CD4-positive, alpha-beta T cell treated with Interleukin-4 for 1 hour (primary cell): ENCODE results near the gene TNK2.
"Not testable (repeated sequence)": the region's sequence is repeated elsewhere in the genome, so short reads cannot be mapped to it uniquely, and the experiment has no call there.

Experiments
- DNase-seq, 2 donors: peaks; one replicate each; pipeline ENCODE4 v3.0.0-alpha.2; 2020 to 2022

Gene TNK2

DNA sequence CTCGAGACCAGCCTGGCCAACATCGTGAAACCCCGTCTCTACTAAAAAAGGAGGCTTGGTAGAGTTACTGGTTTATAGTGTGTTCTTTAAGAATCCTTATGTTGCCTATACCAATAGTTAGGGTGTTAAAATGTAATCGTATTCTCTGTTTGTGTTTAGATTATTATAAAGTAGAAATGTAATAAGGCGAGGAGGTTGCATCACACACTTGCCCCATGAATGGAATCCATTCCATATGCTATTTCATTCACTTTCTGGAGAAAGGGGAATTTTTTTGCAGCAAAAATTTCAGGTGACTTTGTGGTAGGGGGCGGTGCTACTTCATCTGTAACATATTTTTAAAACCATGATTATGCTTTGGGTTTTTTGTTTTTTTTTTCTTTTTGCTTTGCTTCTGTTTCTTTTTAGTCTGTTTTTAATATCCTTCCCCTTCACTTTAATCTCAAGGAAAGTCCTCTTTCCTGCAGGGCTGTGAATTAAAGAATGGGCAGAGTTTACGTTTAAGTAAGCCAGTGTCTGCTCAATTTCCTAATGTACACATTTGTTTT is 63.6 kb downstream of the TNK2 start:
- no peak for DNase-seq

DNA sequence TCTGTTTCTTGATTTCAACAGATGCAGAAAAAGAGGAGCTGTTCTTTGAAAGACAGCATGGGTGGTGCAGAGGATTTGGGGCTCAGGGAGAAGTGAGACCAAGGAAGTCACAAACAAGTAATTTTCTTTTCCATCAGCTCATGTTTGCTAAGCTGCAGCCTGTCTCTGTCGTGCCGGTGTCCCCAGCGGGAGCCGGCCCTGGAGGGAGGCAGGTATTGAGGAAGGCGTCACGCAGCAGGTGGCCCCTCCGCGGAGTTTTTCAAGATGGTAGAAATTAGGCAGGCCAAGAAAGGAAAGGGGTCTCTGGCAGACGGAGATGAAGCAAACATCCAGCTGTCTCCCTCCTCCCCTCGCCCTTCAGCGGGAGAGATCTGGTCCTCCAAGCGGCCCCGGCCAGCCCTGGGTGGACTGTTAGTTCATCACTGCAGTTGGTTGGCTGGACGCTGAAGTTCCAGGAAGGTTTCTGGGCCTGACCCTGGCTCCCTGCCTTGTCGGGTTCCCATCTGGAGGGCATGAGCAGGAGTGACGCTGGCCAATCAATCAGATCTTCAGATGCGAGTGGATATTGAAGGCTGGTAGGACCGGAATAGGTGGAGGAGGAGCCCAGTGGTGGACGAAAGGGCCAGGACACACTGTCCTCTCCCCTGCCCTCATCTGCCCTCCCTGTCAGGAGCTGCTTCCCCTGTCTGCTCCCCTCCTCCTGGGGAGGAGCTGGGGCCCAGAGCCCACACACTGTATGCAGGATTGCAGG is 68.9 kb downstream of the TNK2 start:
- DNase-seq: no peak

DNA sequence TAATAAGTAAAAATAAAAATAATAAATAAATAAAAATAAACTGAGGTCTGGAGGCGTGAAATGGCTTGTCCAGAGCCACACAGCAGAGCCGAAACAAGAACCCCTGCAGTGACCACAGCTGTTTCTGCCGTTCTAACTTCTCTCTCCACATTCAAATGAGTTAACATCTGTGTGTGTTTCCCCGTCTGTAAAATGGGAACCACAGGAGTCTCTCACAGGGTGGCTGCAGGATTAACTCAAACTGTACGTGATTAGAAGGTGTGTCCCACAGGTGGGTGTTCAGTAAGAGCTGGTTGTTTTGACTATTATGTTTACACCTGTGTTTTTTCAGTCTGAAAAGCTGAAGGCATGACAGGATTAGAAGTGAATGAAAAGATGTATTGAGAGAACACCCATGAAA is 69.6 kb downstream of the TNK2 start:
- DNase-seq: no peak

DNA sequence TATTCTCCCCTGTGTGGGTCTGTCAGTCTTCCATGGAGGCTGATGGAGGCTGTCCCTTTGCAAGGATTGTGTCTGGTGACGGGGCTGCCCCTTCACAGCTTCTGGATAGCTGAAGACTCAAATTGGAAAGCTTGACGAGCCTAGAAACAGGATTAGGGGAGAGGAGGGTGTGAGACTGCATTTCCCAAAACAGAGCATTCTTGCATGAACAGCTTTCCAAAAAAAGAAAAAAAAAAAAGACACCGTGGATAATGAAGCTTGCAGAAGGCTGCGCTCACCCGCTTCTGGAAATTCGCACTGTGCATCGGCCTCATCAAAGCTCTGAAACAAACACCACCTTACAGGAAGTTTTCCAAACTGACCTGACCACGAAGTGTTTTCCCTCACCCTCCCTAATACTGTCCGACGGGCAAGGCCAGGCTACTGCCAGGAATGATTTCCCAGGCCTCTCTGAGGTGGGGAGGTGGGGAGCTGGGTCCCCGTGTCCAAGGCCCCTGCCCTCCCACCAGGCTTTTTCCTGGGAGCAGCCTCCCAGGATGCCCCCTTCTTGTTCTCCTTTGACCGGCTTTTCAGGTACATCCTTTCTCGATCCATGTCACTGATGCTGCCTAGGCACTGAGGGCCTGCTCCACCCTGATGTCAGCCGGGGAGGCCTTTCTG is 71.7 kb downstream of the TNK2 start:
- no peak for DNase-seq

DNA sequence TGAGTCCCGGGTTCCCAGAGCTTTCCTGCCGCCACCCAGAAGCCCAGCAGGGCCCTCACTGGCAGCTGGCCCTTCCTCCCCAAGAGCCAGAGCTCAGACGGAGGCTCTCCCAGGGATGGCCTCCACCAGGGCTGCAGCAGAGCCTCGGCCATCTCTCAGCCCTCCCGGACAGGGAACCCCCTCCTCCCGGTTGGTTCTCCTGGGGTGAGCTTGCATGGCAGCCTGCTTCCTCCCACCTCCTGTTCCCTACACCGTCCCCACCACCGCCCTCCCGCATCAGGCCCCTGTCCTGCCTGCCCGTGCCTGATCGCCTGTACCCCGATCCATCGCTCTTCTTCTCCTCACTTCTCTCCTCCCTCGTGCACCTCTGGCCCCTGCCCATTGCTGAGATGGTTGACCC is 72.6 kb downstream of the TNK2 start:
- DNase-seq: no peak

DNA sequence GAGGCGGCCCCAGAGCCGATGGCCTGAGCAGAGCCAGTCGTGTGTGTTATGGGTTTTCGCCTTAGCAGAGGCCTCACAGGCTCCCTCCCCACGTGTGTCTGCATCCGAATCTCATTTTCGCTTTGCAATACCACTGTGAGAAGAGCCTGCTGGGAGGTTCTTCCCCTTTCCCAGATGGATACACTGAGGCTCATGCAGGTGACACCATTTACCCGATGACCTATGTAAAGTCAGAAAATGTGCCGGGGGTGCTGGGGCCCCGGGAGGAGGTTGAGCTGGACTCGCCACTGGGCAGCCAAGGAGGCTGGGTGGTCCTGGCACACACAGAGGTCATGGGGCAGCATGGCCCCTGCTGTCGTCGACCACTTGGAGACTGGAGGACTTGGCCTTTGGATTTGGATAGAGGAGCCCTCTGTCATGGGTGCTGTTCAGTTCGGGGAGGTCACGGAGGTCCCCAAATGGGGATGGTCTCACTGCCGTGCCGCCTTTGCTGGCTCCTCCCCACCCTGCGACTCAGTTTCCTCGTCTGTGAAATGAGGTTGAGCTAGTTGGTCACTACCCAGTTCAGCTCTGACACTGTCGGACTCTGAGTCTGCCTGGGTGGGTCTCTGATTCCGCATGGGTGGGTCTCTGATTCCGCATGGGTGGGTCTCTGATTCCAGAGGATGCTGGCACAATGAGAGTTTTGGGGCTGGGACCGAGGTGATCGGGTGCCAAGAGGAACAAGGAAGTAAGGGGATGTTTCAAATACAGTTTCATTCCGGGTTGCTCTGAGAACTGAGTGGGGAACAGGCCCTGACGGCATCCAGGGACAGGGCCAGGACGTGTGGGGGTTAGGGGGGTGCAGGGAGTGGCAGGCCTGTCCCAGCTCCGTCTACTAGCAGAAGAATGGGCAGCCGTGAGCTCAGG is 73.4 kb downstream of the TNK2 start:
- no peak for DNase-seq

DNA sequence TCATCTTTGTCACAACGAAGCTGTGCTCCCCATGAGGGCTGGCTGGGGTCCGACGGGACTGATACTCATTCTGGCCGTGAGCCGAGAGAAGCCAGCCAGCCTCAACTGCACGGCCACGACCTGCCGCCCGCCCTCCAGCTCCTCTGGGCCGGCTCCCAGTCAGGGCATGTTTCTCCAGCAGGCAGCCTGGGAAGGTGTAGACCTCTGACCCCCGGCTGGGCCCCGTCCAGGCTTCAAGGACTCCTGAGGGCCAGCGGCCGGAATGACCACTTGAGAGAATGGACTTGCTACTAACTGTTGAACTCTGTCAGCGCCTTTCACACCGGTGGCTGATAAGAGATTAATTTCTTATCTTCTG is 78.5 kb downstream of the TNK2 start:
- DNase-seq: no peak

DNA sequence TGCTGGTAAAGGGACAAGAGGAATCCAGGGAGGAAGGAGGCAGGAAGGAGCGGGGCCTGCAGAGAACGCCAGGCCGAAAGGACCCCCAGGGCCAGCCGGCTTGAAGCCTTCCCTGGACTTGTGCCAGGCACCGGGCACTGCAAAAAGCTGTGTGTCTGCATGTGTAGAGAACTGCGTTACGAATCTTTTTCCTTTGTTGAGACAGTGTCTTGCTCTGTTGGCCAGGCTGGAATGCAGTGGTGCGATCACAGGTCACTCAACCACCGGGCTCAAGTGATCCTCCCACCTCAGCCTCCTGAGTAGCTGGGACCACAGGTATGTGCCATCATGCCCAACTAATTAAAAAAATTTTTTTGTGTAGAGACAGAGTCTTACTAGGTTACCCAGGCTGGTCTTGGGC is 79.6 kb downstream of the TNK2 start:
- no peak for DNase-seq

DNA sequence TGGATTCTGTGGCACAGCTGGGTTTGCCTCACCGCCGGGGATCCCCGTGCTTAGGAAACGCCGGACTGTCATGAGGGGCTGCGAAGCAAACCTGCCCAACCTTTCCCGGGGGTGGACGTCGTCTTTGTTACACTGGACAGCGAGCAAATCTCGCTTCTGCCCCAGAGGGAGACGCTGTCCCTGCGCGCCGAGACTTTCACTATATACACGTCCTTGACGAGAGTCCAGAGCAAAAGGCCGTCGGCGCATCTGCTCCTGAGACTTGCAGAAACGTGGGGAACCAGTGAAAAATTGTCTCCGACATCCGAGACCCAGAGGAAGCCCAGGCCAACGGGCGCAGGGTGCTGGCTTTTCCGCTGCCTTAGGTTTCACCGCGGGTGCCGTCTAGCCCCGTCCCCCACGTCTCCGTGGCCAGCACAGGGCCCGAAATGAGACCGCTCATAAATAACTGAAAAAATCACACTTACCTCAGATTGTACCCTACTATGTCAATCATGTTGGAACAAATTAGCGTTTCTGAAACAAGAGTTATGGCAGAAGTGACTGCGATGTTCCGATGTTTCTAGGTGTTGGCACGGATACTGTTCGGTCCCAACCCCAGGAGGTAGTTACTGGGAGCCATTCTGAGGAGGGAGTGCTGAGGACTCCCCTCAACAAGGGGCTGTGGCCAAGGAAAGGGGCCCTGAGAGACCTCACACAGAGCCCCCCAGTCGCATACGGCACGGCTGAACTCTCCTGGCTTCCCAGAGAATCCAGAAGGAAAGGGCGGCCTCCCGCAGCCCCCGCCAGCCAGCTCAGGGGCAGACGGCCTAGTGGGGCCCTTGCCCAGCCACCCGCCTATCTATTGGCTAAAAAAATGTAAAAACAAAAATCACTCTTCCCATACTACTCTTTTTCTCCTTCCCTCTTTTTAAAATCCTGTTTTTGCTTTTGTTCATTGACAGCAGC is 82.2 kb downstream of the TNK2 start:
- DNase-seq: no peak

DNA sequence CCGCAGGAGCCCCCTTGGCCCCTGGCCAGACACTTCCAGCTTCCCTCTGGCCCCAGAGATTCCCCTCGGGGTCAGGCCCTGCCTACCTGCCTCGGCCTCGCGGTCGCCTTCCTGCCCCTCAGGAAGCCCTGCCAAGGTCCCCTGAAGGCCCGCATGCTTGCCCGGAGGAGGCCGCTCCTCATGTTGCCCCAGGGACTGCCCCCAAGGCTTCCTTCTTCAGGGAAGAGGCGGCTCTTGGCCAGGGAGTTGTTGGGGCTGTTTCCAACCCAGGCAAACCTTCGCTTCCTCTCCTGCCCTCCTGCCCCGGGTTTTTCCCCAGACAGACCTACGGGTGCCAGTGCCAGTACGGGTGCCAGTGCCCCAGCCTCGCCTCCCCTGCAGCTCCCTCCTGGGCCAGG is 83.2 kb downstream of the TNK2 start:
- no peak for DNase-seq

DNA sequence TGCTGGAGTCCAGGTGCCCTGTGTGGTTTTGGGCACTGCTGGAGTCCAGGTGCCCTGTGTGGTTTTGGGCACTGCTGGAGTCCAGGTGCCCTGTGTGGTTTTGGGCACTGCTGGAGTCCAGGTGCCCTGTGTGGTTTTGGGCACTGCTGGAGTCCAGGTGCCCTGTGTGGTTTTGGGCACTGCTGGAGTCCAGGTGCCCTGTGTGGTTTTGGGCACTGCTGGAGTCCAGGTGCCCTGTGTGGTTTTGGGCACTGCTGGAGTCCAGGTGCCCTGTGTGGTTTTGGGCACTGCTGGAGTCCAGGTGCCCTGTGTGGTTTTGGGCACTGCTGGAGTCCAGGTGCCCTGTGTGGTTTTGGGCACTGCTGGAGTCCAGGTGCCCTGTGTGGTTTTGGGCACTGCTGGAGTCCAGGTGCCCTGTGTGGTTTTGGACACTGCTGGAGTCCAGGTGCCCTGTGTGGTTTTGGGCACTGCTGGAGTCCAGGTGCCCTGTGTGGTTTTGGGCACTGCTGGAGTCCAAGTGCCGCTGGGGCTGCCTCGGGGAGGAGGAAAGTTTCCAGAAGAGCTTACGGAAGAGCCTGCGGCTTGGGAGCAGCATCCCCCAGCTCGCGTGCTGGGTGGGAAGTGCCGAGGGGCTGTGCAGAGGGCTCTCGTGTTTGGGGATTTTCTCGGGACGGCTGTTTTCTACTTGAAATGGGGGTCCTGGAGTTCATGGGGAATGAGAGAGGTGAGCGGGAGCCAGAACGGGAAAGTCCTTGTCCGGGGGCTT is 83.7 kb downstream of the TNK2 start:
- DNase-seq: not testable (repeated sequence)

DNA sequence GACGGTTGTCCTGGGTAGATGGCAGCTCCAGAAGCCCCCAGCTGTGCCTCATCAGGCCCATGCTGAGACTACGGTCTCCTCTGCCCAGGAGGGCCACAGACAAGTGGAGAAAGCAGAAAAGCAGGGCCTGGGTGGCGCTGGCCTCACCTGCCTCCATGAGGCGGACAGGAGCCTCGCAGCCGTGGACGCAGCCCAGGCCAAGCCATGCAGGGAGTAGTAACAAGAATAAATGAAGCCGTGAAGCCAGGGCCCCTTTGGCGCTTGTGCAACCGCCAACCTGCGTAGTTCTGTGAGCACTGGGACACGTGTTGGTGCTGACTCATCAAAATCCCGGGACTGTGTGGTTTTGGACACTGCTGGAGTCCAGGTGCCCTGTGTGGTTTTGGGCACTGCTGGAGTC is 84.4 kb downstream of the TNK2 start:
- DNase-seq: no peak

DNA sequence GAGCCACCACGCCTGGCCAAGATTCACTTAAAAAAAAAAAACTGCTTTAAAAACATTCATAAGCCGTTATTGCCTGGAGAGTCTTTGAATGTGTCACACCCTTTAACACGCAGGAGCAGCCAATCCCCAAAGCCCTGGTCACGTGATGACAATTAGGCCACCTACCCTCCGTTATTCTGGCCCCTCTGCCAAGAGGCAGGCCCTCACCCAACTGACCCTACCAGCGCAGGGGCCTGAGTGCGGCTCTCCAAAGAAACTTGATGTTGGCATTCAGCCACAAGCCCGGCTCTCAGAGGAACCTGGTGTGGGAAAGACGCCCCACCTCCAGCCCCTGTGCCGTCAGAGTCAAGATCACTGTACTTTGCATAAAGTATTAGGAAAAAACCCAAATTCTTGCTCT is 85.1 kb downstream of the TNK2 start:
- no peak for DNase-seq

DNA sequence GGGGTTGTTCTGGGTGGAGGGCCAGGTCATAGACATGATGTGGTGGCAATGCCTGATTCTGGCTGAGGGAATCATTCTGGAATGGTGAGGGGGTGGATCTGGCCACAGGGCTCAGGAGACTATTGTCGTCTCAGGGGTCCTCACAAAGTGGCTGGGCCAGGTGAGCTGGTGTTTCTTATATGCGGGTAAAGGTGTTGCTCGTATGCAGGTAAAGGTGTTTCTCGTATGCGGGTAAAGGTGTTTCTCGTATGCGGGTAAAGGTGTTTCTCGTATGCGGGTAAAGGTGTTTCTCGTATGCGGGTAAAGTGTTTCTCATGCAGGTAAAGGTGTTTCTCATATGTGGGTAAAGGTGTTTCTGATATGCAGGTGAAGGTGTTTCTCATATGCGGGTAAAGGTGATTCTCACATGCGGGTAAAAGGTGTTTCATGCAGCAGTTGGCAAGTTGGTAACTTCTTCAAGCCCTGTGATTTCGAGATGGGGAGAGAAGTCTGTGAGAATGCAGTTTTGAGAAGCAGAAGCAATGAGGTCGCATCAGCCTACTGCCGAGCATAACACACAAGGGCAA is 86.1 kb downstream of the TNK2 start:
- DNase-seq: no peak

DNA sequence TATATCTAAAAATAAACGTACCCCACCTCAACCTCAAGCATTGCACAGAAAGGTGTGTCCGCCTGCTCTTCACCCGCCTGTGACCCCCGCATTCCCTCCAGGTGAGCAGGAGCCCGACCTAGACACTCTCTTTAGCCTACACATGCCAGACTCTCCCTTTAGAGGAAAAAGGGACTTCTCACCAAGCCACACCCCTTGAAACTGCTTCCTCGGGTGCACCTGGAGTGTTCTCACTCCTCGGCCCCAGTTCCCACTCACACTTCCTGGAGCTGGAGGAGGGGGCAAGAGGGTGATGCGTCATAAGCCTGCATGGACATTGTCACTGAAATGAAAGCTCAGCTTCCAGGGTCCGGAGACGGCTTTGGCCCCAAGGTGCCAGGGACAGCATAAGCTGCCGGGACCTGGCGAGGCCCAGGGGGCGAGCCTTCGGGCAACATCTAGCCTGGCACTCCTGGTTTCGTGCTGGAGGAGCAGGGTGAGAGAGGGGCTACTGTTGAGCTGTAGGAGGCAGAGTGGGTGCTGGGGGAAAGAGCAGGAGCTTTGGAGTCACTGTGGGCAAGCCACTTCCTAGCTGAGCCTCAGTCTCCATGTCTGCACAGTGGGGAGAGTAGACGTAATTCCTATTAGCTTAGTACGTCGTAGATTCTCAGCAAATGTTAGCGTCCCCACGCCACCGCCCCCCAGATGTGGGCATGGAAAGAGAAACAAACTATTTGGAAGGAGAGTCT is 86.8 kb downstream of the TNK2 start:
- DNase-seq: no peak

DNA sequence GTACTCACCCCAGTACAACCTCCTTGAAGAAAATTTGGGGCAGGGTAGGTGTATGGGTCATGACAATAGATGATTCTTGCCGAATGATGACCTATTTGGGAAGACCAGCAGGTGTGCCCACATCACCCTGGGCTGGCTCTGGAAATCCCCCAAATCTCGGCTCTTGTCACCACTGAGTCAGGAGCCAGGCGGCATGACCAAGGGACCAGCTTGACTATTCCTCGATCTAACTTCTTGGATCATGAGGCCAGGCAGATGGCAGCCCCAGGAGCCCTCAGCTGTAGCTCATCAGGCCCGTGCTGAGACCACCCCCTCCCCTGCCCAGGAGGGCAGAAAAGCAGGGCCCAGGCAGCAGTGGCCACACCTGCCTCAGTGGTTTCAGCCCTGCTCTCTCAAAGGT is 87.5 kb downstream of the TNK2 start:
- DNase-seq: no peak

DNA sequence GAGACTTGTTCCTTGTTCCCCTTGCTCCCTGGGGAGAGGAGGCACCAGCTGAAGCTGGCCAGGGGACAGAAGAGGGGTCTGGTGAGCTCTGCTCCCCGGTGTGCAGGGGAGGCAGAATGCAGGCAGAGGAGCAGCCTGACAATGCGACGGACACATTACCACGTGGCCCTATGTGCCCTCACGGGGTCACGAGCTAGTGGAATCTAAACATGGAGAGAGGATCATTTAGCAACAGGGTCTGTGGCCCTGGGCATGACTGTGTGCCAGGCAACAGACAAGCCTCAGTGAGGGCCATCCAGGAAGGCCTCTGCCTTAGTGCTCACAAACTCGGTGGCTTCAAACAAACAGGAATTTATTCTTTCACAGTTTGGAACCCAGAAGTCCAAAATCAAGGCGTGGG is 88.2 kb downstream of the TNK2 start:
- DNase-seq: no peak

DNA sequence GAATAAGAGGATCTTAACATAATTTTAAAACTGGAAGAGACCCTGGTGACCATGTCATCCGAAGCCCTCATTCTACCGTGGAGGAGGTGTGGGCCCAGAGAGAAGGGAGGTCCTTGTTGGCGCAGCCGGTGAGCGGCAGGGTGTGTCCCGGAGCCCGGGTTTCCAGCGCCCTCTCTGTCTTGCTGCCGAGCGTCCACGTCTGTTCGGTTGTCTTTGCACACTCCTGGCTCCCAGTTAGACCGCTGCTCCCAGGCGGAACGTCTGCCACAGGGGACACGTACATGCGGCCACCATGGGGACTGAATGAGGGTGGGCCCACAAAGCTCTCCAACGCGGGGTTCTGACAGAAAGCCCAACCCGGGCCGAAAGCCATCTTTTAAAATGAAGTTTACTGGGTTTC is 90.0 kb downstream of the TNK2 start:
- no peak for DNase-seq

DNA sequence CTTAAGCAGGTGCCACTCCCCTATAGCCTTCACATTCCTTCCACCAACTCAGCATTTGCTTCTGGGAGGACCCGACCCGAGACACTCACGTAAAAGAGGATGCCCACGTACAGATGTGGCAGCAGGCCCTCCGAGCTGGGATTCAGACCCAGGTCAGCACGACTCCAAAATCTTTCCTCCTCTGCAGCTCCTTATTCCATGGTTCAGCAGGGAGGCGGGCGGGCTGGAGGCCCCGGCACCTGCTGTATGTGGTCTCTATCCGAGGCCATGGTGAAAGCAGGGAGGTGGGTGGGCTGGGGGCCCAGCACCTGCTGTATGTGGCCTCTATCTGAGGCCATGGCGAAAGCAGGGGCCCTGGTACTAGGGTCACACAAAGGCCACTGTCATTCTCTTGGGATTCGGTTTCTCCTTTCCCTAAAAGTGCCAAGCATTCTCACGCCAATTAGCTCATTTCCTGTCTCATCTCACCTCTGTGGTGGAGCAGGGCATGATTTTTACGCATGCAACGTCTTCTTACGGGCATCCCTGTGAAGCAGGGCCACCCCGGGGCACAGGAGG is 90.7 kb downstream of the TNK2 start:
- DNase-seq: no peak

DNA sequence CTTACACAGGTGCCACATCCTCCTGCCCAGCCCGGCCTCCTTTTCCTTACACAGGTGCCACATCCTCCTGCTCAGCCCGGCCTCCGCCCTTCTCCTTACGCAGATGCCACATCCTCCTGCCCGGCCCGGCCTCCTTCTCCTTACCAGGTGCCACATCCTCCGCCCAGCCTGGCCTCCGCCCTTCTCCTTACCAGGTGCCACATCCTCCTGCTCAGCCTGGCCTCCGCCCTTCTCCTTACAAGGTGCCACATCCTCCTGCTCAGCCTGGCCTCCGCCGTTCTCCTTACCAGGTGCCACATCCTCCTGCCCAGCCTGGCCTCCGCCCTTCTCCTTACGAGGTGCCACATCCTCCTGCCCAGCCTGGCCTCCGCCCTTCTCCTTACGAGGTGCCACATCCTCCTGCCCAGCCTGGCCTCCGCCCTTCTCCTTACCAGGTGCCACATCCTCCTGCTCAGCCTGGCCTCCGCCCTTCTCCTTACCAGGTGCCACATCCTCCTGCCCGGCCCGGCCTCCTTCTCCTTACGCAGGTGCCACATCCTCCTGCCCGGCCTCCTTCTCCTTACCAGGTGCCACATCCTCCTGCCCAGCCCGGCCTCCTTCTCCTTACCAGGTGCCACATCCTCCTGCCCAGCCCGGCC is 92.0 kb downstream of the TNK2 start:
- DNase-seq: not testable (repeated sequence)
